Astrocyte of the spinal cord (primary cell): ENCODE results near the gene RAB3IL1.
"Not testable (repeated sequence)": the region's sequence is repeated elsewhere in the genome, so short reads cannot be mapped to it uniquely, and the experiment has no call there.

ENCODE experiments used
- DNase-seq: peaks from one replicate; pipeline ENCODE4 v3.0.0; 2011; ENCODE audit warnings: low read depth, low spot score
- H3K4me3 ChIP-seq: 2 replicates; pipeline ENCODE4 v1.5.1; 2011; ENCODE audit warnings: low read depth, mild to moderate bottlenecking, low read length, moderate library complexity
- in situ Hi-C: cut with HindIII; loops from 2 replicates; pipeline ENCODE4 v1.10.0; 2017; ENCODE audit warnings: low sequenced_read_pairs
- TF ChIP-seq, protein P1 (sequence below): IDR thresholded peaks from 2 replicates; pipeline ENCODE4 v1.5.1; 2012; ENCODE audit warnings: low read depth, mild to moderate bottlenecking, low read length, inconsistent platforms

RAB3IL1 gene

DNA sequence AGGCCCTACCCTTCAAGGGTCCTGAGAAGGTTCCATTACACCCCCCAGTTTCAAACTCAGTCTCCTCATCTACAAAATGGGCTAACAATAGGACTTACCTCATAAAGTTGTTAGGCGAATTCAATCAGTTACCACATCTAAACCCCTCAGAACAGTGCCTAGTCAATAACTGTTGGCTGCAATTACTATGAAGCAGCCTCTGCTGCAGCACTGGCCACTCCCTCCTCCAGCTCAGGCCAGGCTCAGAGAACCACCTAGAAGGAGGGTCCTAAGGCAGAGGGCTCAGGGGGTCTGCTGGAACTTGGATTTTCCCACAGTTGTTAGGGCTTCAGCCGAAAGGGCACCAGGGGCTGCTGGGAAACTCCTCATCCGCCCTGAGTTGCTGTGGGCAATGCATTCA, 30.7 kb downstream of the RAB3IL1 start:
- in situ Hi-C loops: no loop called here
- no peak overlapping the region for H3K4me3 ChIP-seq
- no peak for DNase-seq
- TF ChIP-seq, protein P1, sequence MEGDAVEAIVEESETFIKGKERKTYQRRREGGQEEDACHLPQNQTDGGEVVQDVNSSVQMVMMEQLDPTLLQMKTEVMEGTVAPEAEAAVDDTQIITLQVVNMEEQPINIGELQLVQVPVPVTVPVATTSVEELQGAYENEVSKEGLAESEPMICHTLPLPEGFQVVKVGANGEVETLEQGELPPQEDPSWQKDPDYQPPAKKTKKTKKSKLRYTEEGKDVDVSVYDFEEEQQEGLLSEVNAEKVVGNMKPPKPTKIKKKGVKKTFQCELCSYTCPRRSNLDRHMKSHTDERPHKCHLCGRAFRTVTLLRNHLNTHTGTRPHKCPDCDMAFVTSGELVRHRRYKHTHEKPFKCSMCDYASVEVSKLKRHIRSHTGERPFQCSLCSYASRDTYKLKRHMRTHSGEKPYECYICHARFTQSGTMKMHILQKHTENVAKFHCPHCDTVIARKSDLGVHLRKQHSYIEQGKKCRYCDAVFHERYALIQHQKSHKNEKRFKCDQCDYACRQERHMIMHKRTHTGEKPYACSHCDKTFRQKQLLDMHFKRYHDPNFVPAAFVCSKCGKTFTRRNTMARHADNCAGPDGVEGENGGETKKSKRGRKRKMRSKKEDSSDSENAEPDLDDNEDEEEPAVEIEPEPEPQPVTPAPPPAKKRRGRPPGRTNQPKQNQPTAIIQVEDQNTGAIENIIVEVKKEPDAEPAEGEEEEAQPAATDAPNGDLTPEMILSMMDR: no peak

DNA sequence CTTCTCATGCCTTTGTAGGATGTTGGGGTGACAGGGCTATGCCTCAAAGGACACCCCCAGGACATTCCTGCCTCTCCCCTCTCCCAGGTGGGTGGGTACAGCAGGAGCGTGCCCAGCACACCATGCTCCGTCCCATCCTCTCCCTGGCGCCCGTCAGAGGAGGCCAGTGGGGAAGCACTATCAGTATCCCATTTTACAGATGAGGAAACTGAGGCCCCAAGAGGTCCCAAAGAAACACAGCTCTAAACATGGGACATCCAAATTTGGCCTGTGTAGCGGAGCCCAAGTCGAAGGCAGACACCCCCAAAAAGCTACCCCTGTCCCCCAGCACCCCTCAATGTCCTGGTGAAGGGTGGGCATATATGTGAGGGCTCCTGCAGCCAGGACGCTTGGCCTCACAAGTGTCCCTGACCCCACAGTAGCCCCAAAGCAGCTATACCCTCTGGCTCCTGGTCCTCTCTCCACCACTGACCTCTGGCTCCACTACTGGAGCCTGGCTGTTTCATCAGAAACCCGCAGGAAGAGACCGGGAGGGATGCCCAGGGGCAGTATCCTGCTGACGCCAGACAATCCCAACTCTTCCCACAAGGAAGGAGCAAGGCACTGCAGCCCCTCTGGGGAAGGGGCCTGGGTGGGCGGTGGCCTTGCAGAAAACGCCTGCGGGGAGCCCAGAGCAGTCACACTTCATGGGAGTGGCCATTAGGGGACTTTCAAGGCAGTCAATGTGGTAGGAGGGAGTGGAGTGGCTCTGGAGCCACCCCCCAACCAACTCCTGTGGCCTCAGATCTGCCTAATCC, 31.4 kb downstream of the RAB3IL1 start:
- no peak for DNase-seq
- H3K4me3 ChIP-seq: no peak overlapping the region
- in situ Hi-C loops: no loop called here
- TF ChIP-seq, protein P1: no peak

DNA sequence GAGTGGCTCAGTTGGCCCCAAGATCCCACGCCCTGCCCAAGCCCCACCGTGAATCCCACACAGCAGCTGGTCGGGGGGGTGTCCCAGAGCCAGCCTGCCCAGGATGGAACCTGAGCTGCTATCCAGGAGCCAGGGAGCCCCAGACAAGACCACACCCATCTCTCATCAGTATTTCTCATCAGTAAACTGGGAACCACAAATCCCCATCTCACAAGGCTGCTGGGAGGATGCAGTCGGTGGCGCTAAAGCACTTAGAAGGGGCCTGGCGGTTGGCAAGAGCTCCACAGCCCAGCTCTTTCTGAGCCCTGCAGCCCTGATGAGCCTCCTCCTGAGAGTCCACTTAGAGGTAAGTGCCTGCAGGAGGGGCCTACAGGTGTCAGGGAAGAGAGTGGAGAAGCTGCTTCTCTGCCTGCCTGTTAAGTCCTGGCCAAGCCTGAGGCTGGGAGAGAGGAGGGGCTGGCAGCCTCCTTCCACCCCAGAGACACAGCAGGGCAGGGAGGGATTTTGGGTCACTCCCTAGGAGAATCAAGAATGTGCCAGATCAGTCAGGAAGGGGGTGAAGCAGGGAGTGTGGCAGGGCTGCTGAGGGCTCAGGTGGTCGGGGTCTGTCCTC, 32.1 kb downstream of the RAB3IL1 start:
- H3K4me3 ChIP-seq: no peak overlapping the region
- DNase-seq: no peak
- in situ Hi-C loops: no loop called here
- TF ChIP-seq, protein P1: no peak

DNA sequence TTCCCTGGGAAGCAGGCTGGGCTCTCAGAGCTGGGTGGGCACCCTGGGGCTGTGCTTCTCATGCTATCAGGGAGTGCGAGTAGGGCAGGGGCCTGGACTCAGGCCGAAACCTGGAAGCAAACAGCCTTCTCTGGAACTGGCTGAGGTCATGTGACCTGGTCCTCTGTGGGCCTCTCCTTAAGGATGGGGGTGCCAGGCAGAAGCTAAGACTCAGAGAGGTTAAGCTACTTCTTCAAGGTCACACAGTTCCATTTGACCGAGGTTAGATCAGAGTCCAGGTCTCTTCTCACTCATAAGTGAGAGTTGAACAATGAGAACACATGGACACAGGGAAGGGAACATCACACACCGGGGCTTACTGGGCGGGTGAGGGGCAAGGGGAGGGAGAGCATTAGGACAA, 33.4 kb downstream of the RAB3IL1 start:
- in situ Hi-C loops: no loop called here
- TF ChIP-seq, protein P1: no peak
- DNase-seq: no peak
- H3K4me3 ChIP-seq: no peak overlapping the region

DNA sequence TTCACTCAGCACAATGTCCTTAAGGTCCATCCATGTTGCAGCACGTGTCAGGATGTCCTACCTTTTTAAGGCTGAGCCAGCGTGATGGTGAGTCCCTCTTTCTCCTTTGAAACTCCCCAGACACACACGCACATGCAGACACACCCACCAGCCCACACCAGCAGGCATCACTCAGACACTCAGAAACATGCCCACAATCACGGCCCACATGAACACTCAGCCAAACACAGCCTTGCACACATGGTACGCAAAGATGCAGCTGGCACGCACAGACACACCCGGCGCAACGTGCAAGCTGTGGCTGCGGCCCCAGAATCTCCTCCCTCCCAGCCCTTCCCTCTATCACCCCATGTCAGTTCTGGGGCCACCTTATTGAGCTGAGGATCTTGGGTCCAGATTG, 34.0 kb downstream of the RAB3IL1 start:
- in situ Hi-C loops: no loop called here
- no peak for DNase-seq
- TF ChIP-seq, protein P1: no peak
- H3K4me3 ChIP-seq: no peak overlapping the region

DNA sequence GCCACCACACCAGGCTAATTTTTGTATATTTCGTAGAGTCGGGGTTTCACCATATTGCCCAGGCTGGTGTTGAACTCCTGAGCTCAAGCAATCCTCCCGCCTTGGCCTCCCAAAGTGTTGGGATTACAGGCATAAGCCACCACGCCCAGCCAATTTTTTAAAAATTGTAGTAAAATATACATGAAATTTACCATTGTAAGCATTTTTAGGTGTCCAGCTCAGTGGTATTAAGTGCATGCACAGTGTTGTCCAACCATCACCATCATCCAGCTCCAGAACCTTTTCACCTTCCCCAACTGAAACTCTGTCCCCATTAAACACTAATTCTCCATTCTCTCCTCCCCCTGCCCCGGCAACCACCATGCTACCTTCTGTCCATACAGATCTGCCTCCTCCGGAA, 34.5 kb downstream of the RAB3IL1 start:
- in situ Hi-C loops: no loop called here
- H3K4me3 ChIP-seq: no peak overlapping the region
- DNase-seq: no peak
- TF ChIP-seq, protein P1: no peak

DNA sequence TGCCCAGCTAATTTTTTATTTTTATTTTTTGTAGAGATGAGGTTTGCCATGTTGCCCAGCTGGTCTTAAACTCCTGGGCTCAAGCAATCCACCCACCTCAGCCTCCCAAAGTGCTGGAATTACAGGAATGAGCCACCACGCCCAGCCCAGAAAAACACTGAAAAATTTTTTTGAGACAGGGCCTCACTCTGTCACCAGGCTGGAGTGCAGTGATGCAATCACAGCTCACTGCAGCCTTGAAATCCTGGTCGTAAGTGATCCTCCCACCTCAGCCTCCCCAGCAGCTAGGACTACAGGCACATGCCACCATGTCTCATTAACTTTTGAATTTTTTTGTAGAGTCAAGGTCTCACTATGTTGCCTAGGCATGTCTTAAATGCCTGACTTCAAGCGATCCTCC, 35.1 kb downstream of the RAB3IL1 start:
- in situ Hi-C loops, DNase-seq, H3K4me3 ChIP-seq: not testable (repeated sequence)
